ENCODE measurements around the gene KPNA2. TPM values are rescaled to one million over a fixed set of nuclear protein-coding genes. Genes with fewer than 3 reads are reported as not detected.
"Not testable (repeated sequence)": the region's sequence is repeated elsewhere in the genome, so short reads cannot be mapped to it uniquely, and the experiment has no call there.

The KPNA2 gene
- total and polyA plus RNA-seq, 10 donors = 12.4 to 49.2 (median 32.3) TPM

GRCh38 chr17:68070582-68071444 is 35.3 kb downstream of the KPNA2 start:
- H3K9me3 ChIP-seq; H3K4me1 ChIP-seq; H3K4me3 ChIP-seq; H3K36me3 ChIP-seq; H3K27me3 ChIP-seq (replicated peaks in 1 of 7); intact Hi-C loops (cut with DNase I; ENCODE audit: low total_unique reads): not testable (repeated sequence)
- peak; percentile 31 to 48 (median 47) for TF ChIP-seq POLR2AphosphoS5 (IDR thresholded peaks at IDR 0.05)
- DNase-seq = peak; percentile 76
- 52 to 66% (median 56%) methylated on average over 15 of the region's 15 CpGs for WGBS, 5 donors
- H3K27ac ChIP-seq = peak overlapping the region in 5 of 8 donors; percentile 21 to 67 (median 50)

- H3K4me3 ChIP-seq = no peak overlapping the region
- intact Hi-C loops (cut with DNase I; ENCODE audit: low total_unique reads) = no loop called here
- peaks cover 0 to 13% (median 0%) of the 10 kb centered on the region in 6 donors for H3K4me1 ChIP-seq
- WGBS, 5 donors = 86 to 99% (median 90%) methylated on average over 4 of the region's 4 CpGs
- H3K36me3 ChIP-seq = no peaks in the 10 kb centered on the region
- no peaks in the 10 kb centered on the region for H3K27me3 ChIP-seq (replicated peaks in 1 of 7)
- H3K9me3 ChIP-seq = no peaks in the 10 kb centered on the region
- TF ChIP-seq POLR2A (IDR thresholded peaks at IDR 0.05) = no peak
- TF ChIP-seq POLR2AphosphoS5 (IDR thresholded peaks at IDR 0.05) = no peak
- no peak overlapping the region for H3K27ac ChIP-seq
- DNase-seq = peak; percentile 2
Observed at GRCh38 chr17:68074279-68074678, 38.7 kb downstream of the KPNA2 start.

GRCh38 chr17:68075953-68076607 is 40.5 kb downstream of the KPNA2 start:
- DNase-seq; H3K27me3 ChIP-seq (replicated peaks in 1 of 7); H3K9me3 ChIP-seq; H3K4me3 ChIP-seq; H3K36me3 ChIP-seq; intact Hi-C loops (cut with DNase I; ENCODE audit: low total_unique reads); H3K4me1 ChIP-seq: not testable (repeated sequence)
- H3K27ac ChIP-seq = peak overlapping the region in 1 of 8 donors; percentile 67
- WGBS, 5 donors = 65 to 100% (median 88%) methylated on average over 1 of the region's 1 CpG

GRCh38 chr17:68077498-68077897 is 42.0 kb downstream of the KPNA2 start:
- WGBS, 5 donors = 52 to 87% (median 75%) methylated on average over 5 of the region's 5 CpGs
- H3K36me3 ChIP-seq; H3K4me3 ChIP-seq; H3K9me3 ChIP-seq; DNase-seq; H3K27me3 ChIP-seq (replicated peaks in 1 of 7); intact Hi-C loops (cut with DNase I; ENCODE audit: low total_unique reads); H3K4me1 ChIP-seq: not testable (repeated sequence)
- peak overlapping the region in 6 of 8 donors; percentile 24 to 70 (median 45) for H3K27ac ChIP-seq

GRCh38 chr17:68080411-68081150 is 45.0 kb downstream of the KPNA2 start:
- DNase-seq = peak; percentile 70
- H3K36me3 ChIP-seq = no peaks in the 10 kb centered on the region
- no peak overlapping the region for H3K4me3 ChIP-seq
- peaks cover 0 to 7% (median 0%) of the 10 kb centered on the region in 8 donors for H3K9me3 ChIP-seq
- TF ChIP-seq POLR2A (IDR thresholded peaks at IDR 0.05) = no peak
- TF ChIP-seq POLR2AphosphoS5 (IDR thresholded peaks at IDR 0.05) = no peak
- no peak for TF ChIP-seq CTCF (IDR thresholded peaks at IDR 0.05 in 8 of 11, conservative IDR thresholded peaks at IDR 0.05 in 3 of 11)
- intact Hi-C loops (cut with DNase I; ENCODE audit: low total_unique reads) = no loop called here
- no peaks in the 10 kb centered on the region for H3K27me3 ChIP-seq (replicated peaks in 1 of 7)
- WGBS, 5 donors = 96 to 98% (median 97%) methylated on average over 36 to 46 of the region's 46 CpGs
- H3K4me1 ChIP-seq = peaks cover 1 to 17% (median 7%) of the 10 kb centered on the region in 6 donors
- no peak overlapping the region for H3K27ac ChIP-seq

GRCh38 chr17:68081305-68082265 is 46.0 kb downstream of the KPNA2 start:
- H3K27ac ChIP-seq; H3K4me3 ChIP-seq; intact Hi-C loops (cut with DNase I; ENCODE audit: low total_unique reads); DNase-seq; H3K27me3 ChIP-seq (replicated peaks in 1 of 7); H3K9me3 ChIP-seq; H3K36me3 ChIP-seq: not testable (repeated sequence)
- peaks cover 12 to 27% (median 17%) of the 10 kb centered on the region in 6 donors for H3K4me1 ChIP-seq
- 86 to 92% (median 89%) methylated on average over 13 of the region's 13 CpGs for WGBS, 5 donors
